GM15510 (cell line): ENCODE data around the gene MMAB.

Experiments
- POLR2A ChIP-seq: IDR thresholded peaks from 3 replicates; pipeline ENCODE4 v1.6.1; 2011; ENCODE audit warnings: borderline replicate concordance; ENCODE audit not compliant: insufficient read length; ENCODE audit errors: extremely low read depth

Gene MMAB

DNA sequence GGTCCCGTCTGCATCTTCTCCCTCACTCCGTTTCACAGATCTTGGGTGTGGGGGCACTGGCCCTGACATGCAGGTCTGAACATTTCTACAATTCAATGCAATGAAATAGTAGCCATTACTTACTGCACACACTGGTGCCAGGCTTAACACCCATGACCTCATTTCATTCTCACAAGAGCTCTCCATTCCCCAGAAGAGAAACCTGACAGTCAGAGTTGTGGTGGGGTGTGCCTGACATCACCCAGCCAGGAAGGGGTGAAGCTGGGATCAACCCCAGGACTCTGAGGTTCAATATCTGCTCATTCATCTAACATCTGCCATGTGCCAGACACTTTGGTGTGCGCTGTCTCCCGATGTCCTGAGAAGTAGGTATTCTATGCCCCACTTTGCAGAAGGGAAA lies 35.0 kb upstream of the MMAB start:
- TF ChIP-seq POLR2A = no peak

DNA sequence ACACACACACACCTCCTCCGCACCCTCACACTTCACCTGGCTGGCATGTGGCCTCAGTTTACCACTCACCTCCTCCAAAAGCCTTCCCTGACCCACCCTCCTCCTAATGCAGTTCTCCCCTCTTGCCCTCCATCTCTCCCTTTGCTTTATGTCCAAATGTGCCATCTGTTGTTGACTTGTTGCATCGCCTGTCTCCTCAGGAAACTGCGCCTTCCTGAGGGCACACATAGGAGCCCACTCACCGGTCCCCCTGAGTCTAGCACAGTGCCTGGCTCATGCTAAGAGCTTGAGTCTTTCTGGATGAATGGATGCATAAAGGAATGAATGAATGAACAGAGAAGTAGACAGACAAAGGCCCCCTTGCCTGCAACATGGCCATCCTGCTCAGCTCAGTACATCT lies 34.3 kb upstream of the MMAB start:
- no peak for TF ChIP-seq POLR2A

DNA sequence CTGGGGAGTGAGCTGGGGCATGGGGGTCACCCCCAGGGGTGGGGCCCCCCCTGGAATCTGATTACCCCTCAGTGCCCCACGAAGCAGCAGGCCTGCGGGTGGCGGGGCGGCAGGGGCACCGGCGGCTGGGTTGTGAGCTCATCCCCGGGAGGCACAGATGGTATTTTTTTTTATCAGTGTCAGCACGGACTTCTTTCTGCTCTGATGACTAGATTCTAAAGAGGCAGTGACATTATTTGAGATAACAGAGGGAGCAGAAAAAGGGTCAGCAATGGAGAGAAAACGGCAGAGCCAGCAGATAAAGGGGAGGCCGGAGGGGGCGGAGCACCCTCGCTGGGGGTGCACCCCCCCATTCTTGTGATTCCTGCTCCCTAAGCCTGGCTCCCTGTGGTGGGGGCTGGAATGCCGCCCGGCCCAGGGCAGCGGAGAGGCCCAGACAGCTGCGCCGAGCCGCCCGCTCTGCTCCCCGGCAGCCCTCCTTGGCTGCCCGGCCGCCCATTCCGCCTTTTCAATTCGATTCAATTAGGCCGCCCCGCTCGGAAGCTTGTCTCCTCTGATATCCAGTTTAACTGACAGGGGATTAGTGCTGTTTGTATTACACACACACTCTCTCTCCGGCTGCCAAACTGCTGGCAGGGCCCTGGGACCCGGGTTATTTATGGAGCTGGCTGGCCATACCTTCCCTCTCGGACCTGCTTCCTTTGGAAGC lies 33.2 kb upstream of the MMAB start:
- TF ChIP-seq POLR2A = no peak

DNA sequence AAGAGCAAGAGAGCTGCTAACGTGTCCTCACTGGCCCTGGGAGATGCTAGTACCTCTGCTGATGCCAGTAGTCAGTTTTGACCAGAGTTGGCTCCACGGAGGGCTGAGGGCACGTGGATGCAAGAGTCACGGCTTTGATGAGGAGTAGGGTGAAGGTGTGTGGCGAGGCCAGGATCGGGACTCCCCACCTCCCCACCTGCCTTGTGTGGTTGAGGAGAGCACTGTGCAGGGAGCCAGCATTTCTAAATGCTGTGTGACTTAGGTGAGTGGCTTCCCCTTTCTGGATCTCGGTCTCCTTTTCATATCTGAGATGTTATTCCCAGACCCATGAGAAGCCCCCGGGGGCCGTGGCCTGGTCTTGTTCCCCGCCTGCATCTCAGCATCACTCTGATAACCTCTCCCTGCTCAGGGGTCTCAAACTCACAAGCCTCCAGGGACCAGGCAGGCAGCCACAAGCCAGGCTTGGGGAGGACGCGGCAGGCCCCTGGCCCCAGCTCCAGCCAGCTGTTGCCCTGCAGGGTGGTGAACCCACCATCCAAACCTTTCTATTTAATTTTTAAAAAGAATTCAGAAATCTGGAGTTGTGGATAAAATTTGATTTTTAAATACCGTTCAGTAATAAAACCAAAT lies 32.4 kb upstream of the MMAB start:
- TF ChIP-seq POLR2A = no peak

DNA sequence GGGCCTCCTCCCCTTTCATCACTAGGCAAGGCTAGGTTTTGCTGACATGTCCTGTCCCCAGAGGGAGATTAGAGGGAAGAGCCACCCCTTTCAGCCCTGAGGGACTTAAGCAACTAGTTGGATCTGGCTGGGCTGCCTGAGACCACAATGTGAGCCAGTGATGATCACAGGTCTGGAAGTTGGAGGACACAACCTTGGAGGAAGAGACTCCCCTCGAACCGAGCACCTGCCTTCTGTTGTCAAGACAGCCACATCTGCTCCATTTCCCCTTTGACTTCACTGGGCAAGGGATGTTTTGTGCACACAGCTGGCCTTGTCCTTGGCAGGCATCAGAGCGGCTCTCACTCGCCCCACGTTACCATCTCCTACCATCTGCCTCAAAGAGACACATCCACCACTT lies 31.7 kb upstream of the MMAB start:
- TF ChIP-seq POLR2A = no peak

DNA sequence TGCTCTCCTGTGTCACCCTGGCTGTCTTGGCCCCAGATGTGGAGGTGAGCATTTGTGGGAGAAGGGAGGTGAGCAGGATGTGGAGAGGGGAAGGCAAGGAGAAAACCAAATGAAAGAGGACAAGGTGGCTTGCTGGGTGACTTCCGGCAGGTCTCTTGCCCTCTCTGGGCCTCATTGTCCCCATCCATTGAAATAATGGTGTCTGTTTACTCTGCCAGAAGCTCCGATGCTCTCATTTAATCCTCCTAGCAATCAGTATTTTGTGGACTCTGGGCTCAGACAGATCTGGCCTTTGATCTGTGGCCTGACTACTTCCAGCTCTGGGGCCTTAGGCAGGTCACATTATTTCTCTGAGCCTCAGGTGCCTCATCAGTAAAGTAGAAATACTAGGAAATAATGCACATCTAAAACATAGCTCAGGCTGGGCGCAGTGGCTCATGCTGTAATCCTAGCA lies 30.9 kb upstream of the MMAB start:
- TF ChIP-seq POLR2A = no peak

DNA sequence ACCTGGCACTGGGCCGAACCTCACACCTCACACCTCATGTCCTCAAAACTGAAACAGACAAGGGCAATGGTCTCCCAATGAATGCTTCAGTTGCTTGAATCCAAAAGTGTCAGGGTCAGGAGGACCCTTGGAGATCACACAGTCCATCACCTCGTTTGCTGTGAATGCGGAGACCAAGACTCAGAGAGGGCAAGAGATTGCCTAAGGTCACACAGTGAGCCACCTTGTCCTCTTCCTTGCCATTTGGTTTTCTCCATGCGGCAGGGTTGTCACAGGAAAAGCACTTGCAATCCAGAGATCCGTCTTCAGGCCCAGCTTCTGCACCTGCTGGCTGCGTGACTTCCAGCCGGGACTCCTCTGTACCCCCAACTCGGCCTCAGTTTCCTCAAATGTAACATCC lies 28.3 kb upstream of the MMAB start:
- TF ChIP-seq POLR2A = no peak

DNA sequence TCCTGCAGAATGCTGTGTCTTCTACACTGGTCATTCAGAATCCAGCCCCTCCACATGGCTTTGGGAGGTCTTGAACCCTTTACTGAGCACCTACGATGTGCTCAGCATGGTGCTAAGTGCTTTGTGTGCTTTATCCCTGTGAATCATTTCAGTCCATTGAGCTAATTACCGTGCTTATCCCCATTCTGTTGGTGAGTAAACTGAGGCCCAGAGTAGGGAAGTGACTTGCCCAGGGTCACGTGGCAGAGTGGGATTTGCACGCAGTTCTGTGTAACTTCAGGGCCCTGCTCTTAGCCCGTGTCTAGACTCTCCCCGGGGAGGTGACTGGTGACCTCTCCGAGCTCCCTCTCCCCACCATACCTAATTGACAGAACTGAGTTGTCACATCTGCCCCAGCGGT lies 27.7 kb upstream of the MMAB start:
- TF ChIP-seq POLR2A = no peak

DNA sequence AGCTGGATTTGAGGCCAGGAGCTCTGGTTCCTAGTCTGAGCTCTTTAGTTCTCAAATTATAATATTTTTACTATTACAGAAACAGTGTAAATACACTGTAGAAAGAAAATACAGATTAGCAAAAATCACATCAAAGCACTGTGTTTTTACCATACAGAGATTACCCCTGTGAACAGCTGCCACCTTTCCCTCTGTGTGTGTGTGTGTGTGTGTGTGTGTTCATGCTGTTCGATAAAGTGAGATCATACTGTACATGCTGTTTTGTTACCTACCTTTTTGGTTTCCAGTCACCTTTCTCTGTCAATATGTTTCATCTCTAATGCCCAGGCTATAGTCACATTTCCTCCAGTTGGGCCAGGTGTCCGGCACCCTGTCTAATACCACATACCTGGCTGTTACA lies 27.2 kb upstream of the MMAB start:
- TF ChIP-seq POLR2A = no peak

DNA sequence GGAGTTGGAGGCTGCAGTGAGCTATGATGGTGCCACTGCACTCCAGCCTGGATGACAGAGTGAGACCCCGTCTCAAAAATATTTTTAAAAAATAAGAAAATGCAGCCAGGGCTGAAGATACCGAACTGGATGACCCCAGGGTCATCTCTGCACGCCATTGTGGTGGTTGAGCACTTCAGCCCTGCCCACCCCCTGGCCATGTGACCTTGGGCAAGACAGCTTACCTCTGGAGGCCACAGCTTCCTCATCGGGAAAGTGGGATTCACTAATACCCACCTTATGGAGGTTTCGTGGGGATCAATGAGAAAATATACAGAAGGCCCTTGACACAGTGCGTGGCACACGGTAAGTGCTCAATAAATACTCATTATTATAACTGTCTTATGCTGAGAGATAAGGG lies 25.8 kb upstream of the MMAB start:
- no peak for TF ChIP-seq POLR2A

DNA sequence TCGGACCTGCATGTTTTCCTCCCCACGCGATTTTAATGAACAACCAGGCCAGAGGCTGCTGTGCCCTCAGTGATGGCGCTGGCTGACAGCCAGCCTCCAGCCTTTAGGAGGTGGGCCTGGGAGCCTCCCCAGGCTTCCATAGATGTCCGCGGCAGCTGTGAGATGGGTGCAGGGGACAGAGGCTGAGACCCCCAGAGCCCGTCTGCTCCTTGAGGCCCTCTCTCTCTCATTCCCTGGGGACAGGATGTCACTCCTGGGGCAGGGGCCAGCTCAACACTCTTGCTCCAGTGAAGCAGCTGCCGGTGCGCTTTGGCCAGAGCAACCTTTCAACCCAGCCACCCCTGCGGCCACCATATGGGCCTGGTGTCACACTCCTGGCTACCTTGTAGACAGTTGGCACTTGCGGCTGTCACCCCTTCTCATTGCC lies 25.1 kb upstream of the MMAB start:
- no peak for TF ChIP-seq POLR2A

DNA sequence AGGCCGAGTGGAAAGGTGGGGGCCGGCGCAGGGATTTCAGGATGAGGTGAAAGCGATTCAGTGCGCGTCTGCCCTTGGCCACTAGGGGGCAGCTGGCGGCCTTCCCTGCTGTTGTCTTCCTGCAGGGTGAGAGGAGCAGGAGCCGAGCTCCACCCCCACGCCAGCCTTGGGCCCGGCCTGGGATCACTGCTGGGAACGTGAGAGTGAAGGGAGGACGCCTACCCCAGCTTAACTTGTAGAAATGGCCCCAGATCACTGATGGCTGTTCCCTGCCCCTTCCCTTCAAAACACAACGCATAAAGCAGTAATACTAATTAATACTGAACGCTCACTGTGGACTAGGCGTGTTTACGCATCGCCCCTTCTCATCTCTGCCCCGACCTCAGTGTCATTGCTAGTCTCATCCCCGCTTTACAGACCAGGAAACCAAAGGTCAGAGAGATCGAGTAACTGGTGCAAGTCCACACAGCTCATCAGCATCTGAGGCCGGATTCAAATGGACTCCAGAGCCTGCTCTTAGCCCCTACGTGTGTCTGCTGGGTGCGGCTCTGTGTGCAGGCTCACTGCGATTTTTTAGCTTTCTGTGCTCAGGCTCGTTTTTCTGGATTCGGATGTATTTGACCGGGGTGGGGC lies 24.6 kb upstream of the MMAB start:
- no peak for TF ChIP-seq POLR2A

DNA sequence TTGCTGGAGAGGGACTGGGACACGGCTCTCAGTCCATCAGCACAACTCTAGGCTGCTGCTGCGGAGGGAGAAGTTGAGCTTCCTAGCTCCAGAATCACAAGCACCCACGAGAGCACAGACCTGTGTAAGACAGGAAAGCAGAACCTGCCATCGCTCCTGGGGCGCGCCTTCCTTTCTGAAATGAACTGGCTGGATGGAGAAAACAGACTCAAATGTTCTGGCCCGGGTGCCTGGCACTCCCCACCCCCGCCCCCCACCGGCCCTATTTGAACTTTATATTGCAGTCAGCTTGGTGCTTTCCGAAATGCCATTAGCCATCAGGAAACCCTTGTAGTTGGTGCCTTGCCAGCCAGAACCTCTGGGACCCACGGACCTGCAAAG lies 24.1 kb upstream of the MMAB start:
- no peak for TF ChIP-seq POLR2A

DNA sequence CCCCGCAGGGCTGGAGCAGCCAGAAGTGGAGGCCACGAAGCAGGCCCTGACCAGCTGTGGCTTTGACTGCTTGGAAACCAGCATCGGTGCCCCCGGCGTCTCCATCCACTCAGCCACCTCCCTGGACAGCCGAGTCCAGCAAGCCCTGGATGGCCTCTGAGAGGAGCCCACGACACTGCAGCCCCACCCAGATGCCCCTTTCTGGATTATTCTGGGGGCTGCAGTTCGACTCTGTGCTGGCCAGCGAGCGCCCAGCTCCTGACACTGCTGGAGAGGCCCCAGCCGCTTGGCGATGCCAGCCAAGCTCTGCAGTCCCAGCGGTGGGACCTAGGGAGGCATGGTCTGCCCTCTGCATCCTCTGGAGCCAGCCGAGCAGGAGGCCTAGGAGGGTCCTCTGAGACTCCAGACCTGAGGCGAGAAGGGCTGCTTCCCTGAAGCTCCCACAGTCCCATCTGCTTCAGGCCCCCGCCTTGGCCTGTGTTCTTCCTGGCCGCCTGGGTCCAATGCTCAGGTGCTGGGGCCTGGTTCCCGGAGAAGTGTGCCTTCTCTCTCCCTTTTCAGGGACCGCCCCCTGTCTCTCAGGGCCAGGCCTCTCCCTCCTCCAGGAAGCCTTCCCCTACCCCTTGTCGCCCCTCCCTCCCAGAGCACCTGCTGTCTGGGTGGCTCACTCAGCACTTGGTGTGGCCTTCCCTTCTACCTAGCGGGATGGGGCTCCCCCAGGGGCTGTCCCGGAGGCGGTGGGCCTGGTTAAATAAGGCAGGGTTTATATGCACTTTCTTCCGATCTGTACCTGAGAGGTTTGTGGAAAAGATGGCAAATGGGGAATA lies 23.3 kb upstream of the MMAB start:
- TF ChIP-seq POLR2A = no peak

DNA sequence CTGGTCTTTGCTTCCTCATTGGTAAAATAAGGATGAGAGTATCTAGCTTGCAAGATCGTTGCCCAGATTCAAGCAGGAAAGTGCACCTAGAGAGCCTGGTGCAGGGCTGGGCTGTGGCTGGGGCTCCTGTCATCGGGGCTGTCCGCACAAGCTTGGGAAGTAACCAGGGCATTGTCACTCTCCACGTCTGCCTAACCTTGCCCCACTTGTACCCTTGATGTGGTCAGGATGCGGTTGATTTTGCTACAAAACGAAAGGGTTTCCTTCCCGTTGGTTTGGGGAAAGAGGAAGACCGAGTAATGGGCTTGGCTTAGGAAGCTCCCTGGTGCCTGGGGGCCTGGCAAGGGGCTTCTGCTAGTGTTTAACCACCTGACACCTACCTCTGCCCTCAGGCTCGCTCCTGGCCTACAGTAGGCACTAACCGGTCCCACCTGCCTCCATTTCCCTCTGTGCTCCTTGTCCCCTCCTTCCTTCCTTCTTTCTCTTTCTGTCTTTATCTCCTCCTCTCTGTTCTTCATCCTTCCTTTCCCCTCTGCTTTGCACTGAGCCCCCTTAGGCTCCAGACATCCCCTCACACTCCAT lies 22.1 kb upstream of the MMAB start:
- no peak for TF ChIP-seq POLR2A
